Measurements from ENCODE around the gene SIDT2.
"Not testable (repeated sequence)": the region's sequence is repeated elsewhere in the genome, so short reads cannot be mapped to it uniquely, and the experiment has no call there.

SIDT2 gene

DNA sequence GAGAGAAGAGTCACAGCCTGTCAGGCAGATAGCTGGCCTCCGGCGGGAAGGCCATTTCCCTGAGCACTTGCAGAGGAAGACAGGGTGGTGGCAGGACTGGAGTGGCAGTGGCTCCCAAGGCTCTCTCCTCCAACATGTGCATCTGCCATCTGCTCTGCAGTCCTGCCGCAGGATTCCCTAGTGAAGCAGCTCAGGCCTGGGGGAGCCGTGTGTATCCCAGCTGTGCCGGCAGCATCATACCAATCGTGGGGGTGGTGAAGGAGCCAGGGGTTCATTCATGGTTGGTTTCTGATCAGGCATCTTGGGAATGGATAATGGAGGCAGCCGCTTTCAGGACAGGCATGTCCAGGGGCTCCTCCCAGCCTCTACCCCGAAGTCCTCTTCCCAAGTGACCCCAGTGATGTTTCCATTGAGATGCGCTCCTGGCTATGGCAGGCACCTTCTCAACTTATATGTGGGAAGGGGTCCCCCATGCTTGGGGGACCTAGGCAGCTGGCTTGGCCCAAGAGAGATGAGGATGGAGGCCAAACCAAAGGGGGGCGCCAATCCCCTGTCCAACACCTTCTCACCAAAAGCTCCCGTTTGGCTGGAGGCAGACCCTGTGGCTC, 26.8 kb downstream of the SIDT2 start:
- no peak for DNase-seq

- not testable (repeated sequence) for DNase-seq
These were observed 27.6 kb downstream of the SIDT2 start for GRCh38 chr11:117206111-117206510.

GRCh38 chr11:117206859-117207258, 28.3 kb downstream of the SIDT2 start:
- DNase-seq: not testable (repeated sequence)

- DNase-seq: not testable (repeated sequence)
These were observed 28.9 kb downstream of the SIDT2 start for GRCh38 chr11:117207481-117207880.

GRCh38 chr11:117208710-117209109, 30.2 kb downstream of the SIDT2 start:
- DNase-seq: not testable (repeated sequence)

DNA sequence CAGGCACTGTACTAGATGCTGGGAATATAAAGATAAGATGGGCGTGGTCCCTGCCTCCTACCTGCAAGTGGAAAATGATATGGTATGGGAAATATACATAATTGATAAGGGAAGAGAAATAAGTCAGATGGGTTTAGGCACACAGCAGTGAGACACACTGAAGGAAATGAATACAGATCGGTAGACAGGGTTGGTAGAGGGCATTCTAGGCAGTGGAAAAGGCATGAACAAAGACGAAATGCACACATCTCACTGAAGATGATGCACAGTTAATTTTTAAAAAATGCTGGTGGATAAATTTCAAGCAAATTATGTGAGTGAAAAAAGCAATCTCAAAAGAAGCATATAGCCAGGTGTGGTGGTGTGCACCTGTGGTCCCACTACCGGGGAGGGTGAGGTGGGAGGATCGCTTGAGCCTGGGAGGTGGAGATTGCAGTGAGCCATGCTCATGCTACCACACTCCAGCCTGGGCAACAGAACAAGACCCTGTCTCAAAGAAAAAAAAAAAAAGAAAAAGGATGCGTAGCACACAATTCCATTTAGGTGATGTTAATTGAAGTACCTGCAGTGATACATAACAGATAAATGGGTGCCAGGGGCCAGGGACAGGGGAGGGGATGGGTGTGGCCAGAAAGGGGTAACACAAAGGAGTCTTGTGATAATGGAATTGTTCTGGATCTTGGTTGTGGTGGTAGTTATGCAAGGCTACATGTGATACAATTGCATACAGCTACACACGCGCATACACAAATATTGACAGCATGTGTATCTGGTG, 31.0 kb downstream of the SIDT2 start:
- not testable (repeated sequence) for DNase-seq

GRCh38 chr11:117210620-117211019, 32.1 kb downstream of the SIDT2 start:
- no peak for DNase-seq

DNA sequence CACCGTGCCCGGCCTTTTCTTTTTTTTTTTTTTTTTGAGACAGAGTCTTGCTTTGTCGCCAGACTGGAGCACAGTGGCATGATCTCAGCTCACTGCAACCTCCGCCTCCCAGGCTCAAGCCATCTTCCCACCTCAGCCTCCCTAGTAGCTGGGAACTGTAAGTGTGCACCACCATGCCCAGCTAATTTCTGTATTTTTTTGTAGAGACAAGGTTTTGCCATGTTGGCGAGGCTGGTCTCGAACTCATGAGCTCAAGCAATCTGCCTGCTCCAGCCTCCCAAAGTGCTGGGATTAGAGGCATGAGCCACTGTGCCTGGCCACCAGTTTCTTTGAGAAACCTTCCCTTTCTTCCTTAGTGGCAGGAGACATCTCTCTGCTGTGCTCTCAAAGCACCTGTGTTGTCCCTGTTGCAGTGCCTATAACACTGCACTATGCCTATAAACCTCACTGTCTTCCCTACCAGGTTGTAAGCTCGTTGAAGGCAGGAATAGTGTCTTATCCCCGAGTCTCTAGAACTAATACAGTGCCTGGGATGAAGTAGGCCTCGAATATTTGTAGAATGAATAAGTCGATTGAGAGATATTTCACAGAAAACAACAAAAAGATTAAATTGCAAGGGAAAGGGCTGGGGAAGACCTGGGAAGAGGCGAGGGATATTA, 34.3 kb downstream of the SIDT2 start:
- DNase-seq: no peak

DNA sequence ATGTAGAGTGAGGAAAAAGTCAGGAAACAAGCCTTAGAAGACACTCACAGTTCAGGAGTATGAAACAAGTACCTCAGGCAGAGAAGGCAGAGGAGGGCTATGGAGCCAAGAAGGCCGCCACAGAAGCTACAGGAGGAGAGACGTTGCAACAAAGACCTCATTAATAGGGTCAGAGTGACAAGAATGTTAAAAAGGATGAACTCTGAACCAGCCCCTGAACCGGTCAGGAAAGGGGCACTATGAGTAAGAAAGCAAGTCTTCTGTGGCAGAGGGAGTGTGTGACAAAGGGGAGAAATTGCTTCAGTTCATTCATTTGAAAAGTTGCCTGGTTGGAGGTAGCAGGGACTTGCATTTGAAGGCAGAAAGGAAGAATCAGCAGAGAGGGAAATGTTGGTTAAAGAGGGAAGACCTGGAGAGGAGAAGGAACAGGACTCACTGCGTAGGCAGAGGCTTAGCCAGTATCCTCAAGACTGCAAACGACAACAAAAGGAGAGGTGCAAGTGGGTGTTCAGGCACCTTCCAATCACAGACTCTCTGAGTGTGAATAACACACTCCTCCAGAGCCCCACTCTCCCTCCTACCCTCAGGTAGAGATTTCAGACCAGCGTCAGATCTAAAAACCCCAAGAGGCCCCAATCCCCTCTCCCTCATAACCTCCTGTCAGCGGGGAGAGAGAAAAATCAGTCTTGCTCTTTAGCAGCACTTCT, 36.0 kb downstream of the SIDT2 start:
- no peak for DNase-seq

DNA sequence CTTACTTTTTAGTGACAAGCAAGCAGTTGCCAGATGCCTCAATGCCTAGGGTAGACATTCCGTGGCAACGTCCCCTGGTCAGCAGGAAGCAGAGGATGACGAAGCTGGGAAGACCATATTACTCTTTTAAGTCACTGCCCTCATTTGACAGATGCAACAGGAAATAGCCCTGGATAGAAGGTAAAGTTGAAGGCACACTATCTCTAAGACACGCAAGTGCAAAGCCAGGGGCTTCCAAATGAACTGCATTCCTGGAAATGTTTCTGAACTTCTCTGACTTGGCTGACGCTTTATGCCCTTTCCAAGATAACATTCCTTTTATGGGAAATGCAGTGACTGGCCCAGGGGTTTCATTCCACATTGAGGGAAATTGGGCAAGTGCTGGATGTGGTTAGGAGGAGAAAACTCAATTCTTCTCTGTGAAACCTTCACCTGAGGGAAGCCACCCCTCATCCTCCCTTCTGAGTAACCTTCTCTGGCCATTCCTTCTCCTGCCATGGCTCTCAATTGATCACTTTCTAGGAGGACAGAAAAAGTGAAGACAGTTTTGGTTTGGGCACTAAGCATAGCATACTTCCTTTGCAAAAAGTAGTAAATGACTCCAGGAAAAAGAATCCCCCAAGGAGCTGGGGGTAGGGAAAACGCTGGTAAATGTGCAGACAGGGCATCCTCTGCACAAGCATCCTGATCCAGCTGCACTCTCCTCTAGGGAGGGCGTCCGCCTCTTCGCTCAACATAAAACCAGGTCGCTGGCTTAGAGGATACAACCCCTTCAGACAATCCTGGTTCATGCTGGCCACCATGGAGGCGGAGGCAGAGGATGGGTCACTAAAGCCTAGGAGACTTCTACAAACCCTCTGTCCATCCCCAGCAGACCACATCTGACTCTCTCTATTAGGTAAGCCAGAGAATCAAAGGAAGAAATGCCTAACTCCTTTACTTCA, 38.9 kb downstream of the SIDT2 start:
- DNase-seq: no peak

DNA sequence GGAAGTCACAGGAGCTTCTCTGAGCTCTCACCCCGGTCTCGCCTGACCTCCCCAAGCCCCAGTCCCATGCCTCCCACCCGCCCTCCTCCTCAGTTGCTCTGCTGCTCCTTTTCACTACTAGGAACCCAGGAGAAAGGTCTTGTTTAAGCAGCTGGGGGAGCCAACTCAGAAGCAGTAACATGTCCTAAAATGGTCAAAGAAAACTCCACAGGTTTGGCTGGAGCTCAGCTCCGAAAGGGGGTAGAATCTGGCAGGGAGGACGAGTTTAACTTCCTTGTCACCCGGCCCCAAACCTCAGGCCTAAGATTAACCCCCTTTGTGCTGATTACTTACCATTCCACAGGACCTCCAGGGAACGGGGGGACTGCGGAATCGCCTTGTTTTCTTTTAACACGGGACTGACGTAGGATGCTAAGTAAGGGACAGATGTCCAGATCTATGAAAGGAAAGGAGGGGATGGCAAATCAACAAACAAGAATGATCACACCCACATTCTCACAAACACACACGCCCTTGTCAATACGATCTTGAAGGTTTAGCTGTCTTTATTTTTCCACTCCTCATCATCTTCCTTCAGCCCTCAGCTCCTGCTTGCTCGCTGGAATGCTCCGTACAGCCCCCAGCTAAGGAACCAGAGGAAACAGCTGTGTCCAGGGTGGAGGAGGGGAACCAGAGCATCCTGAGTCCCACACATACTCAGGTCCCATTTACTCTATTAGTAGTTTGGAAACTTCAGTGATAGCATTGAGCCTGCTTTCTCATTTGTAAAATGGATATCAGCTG, 39.8 kb downstream of the SIDT2 start:
- DNase-seq: no peak

GRCh38 chr11:117219001-117219400, 40.5 kb downstream of the SIDT2 start:
- DNase-seq: no peak

GRCh38 chr11:117219455-117219854, 40.9 kb downstream of the SIDT2 start:
- DNase-seq: no peak

GRCh38 chr11:117219995-117220394, 41.5 kb downstream of the SIDT2 start:
- no peak for DNase-seq

GRCh38 chr11:117220568-117220967, 42.0 kb downstream of the SIDT2 start:
- DNase-seq: no peak

- DNase-seq: no peak
These were observed 42.6 kb downstream of the SIDT2 start for GRCh38 chr11:117220999-117221774.

DNA sequence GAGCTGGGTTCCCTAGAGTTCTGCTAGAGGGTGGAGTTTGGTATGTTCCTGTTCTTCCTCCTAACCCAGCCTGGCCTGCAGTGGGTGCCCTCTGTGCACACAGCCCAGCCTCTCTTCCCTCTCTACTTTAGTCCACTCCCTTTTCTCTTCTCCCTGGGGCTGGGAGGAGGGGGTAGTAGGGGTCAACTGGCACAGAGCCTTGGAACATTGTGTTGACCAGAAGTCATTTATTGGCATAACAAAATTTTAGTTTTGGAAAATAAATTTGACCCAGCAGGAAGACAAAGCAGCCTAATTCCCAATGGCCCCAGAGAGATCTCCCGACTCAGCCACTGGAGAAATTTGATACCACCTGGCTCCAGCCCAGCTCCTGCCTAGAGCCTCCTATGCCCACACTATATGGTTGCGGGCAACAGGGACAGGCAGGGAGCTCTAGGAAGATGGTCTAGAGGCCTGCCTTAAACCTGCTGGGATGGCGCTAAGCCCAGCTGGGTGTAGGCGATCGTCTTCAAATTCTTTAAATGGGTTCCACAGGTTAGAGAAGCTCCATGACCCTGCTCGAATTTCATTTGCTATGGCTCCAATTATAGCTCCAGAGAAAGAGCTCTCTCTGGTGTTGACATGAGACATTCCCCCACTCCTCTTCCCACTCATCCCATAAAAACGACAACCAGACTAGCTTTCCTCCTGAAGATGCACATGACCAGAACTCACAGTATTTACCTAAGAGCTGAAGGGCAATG, 43.4 kb downstream of the SIDT2 start:
- no peak for DNase-seq

- DNase-seq: no peak
These were observed 44.6 kb downstream of the SIDT2 start for GRCh38 chr11:117222991-117223740.

All from activated CD4-positive, alpha-beta T cell treated with anti-CD3 and anti-CD28 coated beads, Interleukin-2, amount 50 U/mL, for 4 hours (primary cell).